Right atrium auricular region (tissue), 2 donors: Measurements from ENCODE around the gene MCF2L2. TPM values are rescaled to one million over a fixed set of nuclear protein-coding genes. Genes with fewer than 3 reads are reported as not detected.

Experiments
- DNase-seq: peaks from one replicate; pipeline ENCODE4 v3.0.0-alpha.2; 2019; ENCODE audit warnings: low spot score
- H3K27ac ChIP-seq, 2 donors: fragments of 200-600 bp; sonication (generic); 1 replicate in 1 of 2; 2 replicates in 1 of 2; pipeline ENCODE4 v1.5.1; 2016 to 2019
- H3K27me3 ChIP-seq, 2 donors: fragments of 200-600 bp; sonication (generic); one replicate each; pipeline versions ENCODE4 v1.5.1 to v1.6.0; 2017 to 2019
- H3K36me3 ChIP-seq: fragments of 200-600 bp; sonication (generic); one replicate; pipeline ENCODE4 v1.5.1; 2016
- H3K4me1 ChIP-seq, 2 donors: fragments of 200-600 bp; sonication (generic); one replicate each; pipeline versions ENCODE4 v1.5.1 to v1.6.0; 2017 to 2019
- H3K4me3 ChIP-seq, 2 donors: fragments of 200-600 bp; sonication (generic); 1 replicate in 1 of 2; 2 replicates in 1 of 2; pipeline ENCODE4 v1.5.1; 2017 to 2019; ENCODE audit warnings: mild to moderate bottlenecking in 1 of 2, moderate library complexity in 1 of 2
- H3K9me3 ChIP-seq, 2 donors: fragments of 200-600 bp; sonication (generic); one replicate each; pipeline ENCODE4 v1.5.1; 2019
- total RNA-seq, 2 donors: library from RNA; depleted of rRNA; stranded (reverse); fragments of >200 nt; gene quantifications; one replicate each; pipeline ENCODE4 v1.1.0, GENCODE V29; 2016
- TF ChIP-seq, protein P1 (sequence below), 2 donors: fragments of 200-600 bp; sonication (generic); IDR thresholded peaks; one replicate each; pipeline ENCODE4 v1.5.1; 2019; ENCODE audit warnings: antibody characterized with exemption in 2 of 2

The MCF2L2 gene
- total RNA-seq, 2 donors from 2014 or later: 0.08 TPM; not detected in 1

DNA sequence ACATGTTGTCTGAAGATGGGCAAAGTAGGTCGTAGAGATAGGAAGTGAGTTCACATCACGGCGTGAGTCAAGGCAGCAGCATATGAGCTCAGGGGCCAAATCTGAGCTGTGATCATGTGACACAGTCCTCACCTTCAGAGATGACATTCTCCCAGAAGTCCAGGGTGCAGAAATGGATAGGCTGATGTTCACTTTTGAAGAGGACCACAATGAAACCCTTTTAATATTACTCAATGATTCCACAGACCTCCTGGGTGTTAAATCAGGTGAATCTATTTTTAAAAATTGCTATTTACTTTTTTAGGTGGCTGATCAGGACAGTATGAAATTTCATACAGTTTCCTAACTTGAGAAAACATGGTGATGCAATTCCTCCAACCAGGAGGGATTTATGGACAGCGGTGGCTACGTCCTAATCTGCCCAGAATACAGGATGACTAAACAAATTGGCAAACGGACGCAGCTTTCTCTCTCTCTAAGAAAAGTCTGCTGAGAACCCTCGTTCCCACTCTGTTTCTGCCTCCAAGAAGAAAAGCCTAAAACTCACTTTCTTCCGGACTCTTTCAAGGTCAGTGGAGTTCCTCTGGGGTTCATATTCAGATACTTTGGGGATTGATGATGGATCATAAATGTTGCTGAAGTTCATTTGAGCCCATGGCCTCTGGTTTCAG, 141.0 kb downstream of the MCF2L2 start:
- TF ChIP-seq, protein P1, sequence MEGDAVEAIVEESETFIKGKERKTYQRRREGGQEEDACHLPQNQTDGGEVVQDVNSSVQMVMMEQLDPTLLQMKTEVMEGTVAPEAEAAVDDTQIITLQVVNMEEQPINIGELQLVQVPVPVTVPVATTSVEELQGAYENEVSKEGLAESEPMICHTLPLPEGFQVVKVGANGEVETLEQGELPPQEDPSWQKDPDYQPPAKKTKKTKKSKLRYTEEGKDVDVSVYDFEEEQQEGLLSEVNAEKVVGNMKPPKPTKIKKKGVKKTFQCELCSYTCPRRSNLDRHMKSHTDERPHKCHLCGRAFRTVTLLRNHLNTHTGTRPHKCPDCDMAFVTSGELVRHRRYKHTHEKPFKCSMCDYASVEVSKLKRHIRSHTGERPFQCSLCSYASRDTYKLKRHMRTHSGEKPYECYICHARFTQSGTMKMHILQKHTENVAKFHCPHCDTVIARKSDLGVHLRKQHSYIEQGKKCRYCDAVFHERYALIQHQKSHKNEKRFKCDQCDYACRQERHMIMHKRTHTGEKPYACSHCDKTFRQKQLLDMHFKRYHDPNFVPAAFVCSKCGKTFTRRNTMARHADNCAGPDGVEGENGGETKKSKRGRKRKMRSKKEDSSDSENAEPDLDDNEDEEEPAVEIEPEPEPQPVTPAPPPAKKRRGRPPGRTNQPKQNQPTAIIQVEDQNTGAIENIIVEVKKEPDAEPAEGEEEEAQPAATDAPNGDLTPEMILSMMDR (IDR thresholded peaks at IDR 0.05): no peak
- DNase-seq: peak; percentile 64
- H3K4me3 ChIP-seq: no peak overlapping the region

DNA sequence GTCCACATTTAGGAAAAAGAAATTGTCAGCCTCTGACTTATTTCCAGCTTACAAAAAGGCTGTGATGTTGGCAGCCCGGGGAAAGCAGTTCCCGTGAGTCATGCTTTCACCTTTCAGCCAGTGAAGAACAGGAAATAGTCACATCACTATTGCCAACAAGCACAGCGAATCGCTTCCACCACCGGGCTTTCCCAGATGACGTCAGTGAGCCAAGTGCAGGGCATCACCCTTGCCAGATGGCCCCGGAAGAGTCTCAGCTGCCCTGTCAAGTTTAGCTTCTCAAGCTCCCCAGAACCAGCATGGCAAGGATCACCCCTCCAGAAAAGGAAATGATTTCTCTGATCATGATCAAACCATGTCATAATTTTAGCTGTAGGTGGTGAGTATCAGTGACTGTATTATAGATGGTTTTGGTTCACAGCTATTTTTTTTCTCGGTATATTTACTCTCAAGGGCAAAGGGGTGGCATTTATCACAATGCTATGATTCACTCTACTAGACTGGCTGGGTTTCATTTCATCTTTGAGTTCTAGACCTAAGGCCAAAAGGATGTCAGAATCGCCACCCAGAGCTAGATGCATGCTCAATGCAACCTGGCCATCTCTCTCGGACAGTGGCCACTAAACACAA, 142.5 kb downstream of the MCF2L2 start:
- no peak overlapping the region for H3K4me3 ChIP-seq
- H3K9me3 ChIP-seq: no peaks in the 10 kb centered on the region

More for the DNA sequence above, 141.0 kb downstream of the MCF2L2 start:
- no peaks in the 10 kb centered on the region for H3K9me3 ChIP-seq
- no peaks in the 10 kb centered on the region for H3K36me3 ChIP-seq
- H3K27ac ChIP-seq: peak overlapping the region in 1 of 2 donors; percentile 66
- no peaks in the 10 kb centered on the region for H3K27me3 ChIP-seq
- H3K4me1 ChIP-seq: peaks cover 0 to 17% of the 10 kb centered on the region in 2 donors

DNA sequence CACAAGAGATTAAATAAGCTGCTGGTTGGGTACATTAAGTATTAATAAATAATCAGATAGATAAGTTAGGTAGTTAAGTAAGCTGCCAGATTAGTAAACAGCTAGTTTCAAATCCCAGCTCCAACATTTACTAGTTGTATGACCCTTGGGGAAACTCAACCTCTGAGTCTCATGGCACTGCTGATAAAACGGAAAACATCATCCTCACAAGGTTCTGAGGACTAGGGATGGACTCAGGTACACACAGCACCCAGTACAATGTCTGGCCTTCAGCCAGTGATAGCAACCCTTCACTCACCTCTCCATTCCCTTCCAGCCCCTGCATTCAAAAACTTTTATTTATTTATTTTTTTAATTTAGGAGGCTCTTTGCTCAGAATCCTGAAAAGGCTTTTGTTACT, 143.1 kb downstream of the MCF2L2 start:
- no peak overlapping the region for H3K4me3 ChIP-seq
- H3K4me1 ChIP-seq: peaks cover 0 to 17% of the 10 kb centered on the region in 2 donors
- H3K36me3 ChIP-seq: no peaks in the 10 kb centered on the region
- no peaks in the 10 kb centered on the region for H3K9me3 ChIP-seq
- H3K27me3 ChIP-seq: no peaks in the 10 kb centered on the region
- H3K27ac ChIP-seq: peak overlapping the region; percentile 66 to 72
- no peak for DNase-seq
- TF ChIP-seq, protein P1 (IDR thresholded peaks at IDR 0.05): no peak

More for the DNA sequence above, 142.5 kb downstream of the MCF2L2 start:
- peak; percentile 96 for DNase-seq
- peak overlapping the region; percentile 66 to 72 for H3K27ac ChIP-seq
- TF ChIP-seq, protein P1 (IDR thresholded peaks at IDR 0.05): no peak
- no peaks in the 10 kb centered on the region for H3K27me3 ChIP-seq
- peaks cover 0 to 17% of the 10 kb centered on the region in 2 donors for H3K4me1 ChIP-seq
- H3K36me3 ChIP-seq: no peaks in the 10 kb centered on the region

DNA sequence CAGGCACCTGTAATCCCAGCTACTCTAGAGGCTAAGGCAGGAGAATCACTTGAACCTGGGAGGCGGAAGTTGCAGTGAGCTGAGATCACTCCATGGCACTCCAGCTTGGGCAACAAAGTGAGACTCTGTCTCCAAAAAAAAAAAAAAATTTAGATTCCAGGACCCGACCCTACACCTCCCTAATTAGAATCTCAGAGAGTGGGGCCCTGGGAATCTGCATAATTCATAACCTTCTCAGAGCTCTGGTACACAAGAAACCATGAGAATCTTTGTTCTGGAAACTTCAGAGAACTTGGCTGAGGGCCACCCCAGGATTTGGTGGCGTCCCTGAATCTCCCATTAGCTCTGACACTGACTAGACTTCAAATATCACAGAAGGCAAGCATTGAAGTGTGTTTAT, 143.8 kb downstream of the MCF2L2 start:
- H3K27ac ChIP-seq: no peak overlapping the region
- H3K4me3 ChIP-seq: no peak overlapping the region
- H3K9me3 ChIP-seq: no peaks in the 10 kb centered on the region
- no peaks in the 10 kb centered on the region for H3K27me3 ChIP-seq
- no peak for DNase-seq
- TF ChIP-seq, protein P1 (IDR thresholded peaks at IDR 0.05): no peak
- H3K36me3 ChIP-seq: no peaks in the 10 kb centered on the region
- H3K4me1 ChIP-seq: peaks cover 0 to 17% of the 10 kb centered on the region in 2 donors

DNA sequence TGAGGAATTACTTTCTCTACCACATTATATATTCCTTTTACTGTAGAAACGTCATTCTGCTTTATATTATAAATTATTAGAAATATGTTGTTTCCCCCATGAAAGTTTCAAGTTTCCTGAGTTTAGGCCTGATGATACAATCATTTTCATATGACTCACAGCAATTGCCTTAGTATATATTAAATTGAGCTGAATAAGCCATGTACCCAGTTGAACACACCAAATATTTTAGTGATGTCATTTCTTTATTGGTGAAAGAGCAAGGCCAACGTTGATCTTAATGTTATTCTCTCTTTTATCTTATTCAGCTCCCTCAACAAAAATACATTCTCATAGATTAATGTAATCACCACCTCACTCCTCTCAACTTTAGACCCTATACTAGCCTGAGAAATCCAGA, 144.5 kb downstream of the MCF2L2 start:
- Histone ChIP-seq H3K27ac (no peak overlapping the region), H3K27me3 (no peaks in the 10 kb centered on the region), H3K9me3 (no peaks in the 10 kb centered on the region), H3K36me3 (no peaks in the 10 kb centered on the region), H3K4me1 (peaks cover 0 to 17% of the 10 kb centered on the region in 2 donors), H3K4me3 (no peak overlapping the region)
- TF ChIP-seq, protein P1 (IDR thresholded peaks at IDR 0.05): no peak
- DNase-seq: no peak
